ENCODE results near the gene MMP27. TPM values are rescaled to one million over a fixed set of nuclear protein-coding genes. Genes with fewer than 3 reads are reported as not detected.

MMP27 gene
- total and polyA plus RNA-seq, 4 donors = 0.05 TPM; not detected in 3

DNA sequence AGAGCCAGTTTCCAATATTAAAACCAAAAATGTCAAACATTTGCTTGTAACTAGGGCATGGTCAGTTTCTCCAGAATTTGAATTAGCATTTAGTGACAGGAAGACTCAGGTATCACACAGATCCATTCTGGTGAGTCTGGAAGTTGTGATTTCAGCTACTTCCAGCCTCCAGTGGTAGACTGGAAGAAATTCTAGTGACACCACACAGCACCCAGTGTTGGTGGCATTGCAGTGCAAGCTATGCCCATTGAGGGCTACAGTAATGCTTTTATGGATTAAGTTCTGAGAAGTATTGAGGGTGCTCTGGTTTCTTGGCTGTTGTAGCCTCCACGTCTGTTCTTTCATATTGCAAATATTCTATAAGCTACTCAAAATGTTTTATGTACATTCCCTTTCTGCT is 49.0 kb downstream of the MMP27 start:
- WGBS, 2 donors = 86 to 92% methylated on average over 1 of the region's 1 CpG
- H3K27me3 ChIP-seq (ENCODE audit: control insufficient read depth in 3 of 3, insufficient read depth in 3 of 3, low read length in 2 of 3) = no peaks in the 10 kb centered on the region
- H3K4me1 ChIP-seq (ENCODE audit: control insufficient read depth in 5 of 5, insufficient read depth in 5 of 5, low read length in 5 of 5) = no peaks in the 10 kb centered on the region
- TF ChIP-seq, protein P1, sequence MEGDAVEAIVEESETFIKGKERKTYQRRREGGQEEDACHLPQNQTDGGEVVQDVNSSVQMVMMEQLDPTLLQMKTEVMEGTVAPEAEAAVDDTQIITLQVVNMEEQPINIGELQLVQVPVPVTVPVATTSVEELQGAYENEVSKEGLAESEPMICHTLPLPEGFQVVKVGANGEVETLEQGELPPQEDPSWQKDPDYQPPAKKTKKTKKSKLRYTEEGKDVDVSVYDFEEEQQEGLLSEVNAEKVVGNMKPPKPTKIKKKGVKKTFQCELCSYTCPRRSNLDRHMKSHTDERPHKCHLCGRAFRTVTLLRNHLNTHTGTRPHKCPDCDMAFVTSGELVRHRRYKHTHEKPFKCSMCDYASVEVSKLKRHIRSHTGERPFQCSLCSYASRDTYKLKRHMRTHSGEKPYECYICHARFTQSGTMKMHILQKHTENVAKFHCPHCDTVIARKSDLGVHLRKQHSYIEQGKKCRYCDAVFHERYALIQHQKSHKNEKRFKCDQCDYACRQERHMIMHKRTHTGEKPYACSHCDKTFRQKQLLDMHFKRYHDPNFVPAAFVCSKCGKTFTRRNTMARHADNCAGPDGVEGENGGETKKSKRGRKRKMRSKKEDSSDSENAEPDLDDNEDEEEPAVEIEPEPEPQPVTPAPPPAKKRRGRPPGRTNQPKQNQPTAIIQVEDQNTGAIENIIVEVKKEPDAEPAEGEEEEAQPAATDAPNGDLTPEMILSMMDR (IDR thresholded peaks at IDR 0.05; ENCODE audit: control extremely low read depth, extremely low read depth) = no peak
- no peak overlapping the region for H3K9ac ChIP-seq (ENCODE audit: insufficient read depth in 1 of 2, low read length in 2 of 2)
- H3K27ac ChIP-seq (ENCODE audit: low read depth in 1 of 2, low read length in 1 of 2) = no peak overlapping the region
- no peak overlapping the region for H3K4me3 ChIP-seq
- peaks cover 0 to 3% (median 0%) of the 10 kb centered on the region in 4 donors for H3K9me3 ChIP-seq (ENCODE audit: control insufficient read depth in 4 of 4, insufficient read depth in 3 of 4, low read length in 3 of 4)
- ATAC-seq (ENCODE audit: insufficient read depth, low FRiP score) = no peak
- no peaks in the 10 kb centered on the region for H3K36me3 ChIP-seq (ENCODE audit: control insufficient read depth in 4 of 4, insufficient read depth in 4 of 4, low read length in 4 of 4)
- DNase-seq = no peak

DNA sequence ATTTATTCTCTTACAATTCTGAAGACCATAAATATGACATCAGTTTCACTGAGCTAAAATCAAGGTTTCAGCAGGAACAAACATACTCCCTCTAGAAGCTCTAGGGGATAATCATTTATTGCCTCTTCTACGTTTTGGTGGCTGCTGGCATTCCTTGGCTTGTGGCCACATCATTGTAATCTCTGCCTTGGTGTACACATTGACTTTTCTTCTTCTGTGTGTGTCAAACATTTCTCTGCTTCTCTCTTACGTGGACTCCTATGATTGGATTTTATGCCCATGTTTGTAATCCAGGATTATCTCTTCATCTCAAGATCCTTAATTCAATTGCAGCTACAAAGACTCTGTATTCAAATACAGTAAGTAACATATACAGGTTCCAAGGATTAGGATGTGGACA is 50.0 kb downstream of the MMP27 start:
- no peak overlapping the region for H3K27ac ChIP-seq (ENCODE audit: low read depth in 1 of 2, low read length in 1 of 2)
- H3K4me1 ChIP-seq (ENCODE audit: control insufficient read depth in 5 of 5, insufficient read depth in 5 of 5, low read length in 5 of 5) = no peaks in the 10 kb centered on the region
- no peak overlapping the region for H3K9ac ChIP-seq (ENCODE audit: insufficient read depth in 1 of 2, low read length in 2 of 2)
- no peaks in the 10 kb centered on the region for H3K36me3 ChIP-seq (ENCODE audit: control insufficient read depth in 4 of 4, insufficient read depth in 4 of 4, low read length in 4 of 4)
- 75 to 86% methylated on average over 2 of the region's 2 CpGs for WGBS, 2 donors
- H3K4me3 ChIP-seq = no peak overlapping the region
- DNase-seq = no peak
- ATAC-seq (ENCODE audit: insufficient read depth, low FRiP score) = no peak
- H3K9me3 ChIP-seq (ENCODE audit: control insufficient read depth in 4 of 4, insufficient read depth in 3 of 4, low read length in 3 of 4) = peaks cover 0 to 3% (median 0%) of the 10 kb centered on the region in 4 donors
- TF ChIP-seq, protein P1 (IDR thresholded peaks at IDR 0.05; ENCODE audit: control extremely low read depth, extremely low read depth) = no peak
- H3K27me3 ChIP-seq (ENCODE audit: control insufficient read depth in 3 of 3, insufficient read depth in 3 of 3, low read length in 2 of 3) = no peaks in the 10 kb centered on the region

DNA sequence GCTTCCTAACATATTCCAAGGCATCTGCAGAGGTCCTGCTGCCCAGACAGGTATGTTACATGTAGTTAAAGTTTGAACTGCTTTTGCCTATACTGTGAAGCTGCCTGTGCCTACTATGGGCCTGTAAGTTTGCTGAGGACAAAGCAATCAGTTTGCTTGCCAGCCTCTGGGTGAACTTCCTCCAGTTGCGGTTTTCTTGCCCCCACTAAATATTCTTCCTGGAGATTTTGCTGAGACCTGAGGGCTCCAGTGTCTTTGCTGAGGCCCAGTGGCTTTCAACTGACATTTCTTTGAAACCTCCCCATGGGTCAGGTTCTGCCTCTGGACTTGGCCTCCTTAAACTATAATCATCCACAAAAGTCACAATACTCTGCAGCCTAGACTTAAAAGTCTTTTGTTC is 50.8 kb downstream of the MMP27 start:
- TF ChIP-seq, protein P1 (IDR thresholded peaks at IDR 0.05; ENCODE audit: control extremely low read depth, extremely low read depth) = no peak
- 87% methylated on average over 1 of the region's 1 CpG for WGBS, 2 donors
- no peaks in the 10 kb centered on the region for H3K27me3 ChIP-seq (ENCODE audit: control insufficient read depth in 3 of 3, insufficient read depth in 3 of 3, low read length in 2 of 3)
- no peaks in the 10 kb centered on the region for H3K36me3 ChIP-seq (ENCODE audit: control insufficient read depth in 4 of 4, insufficient read depth in 4 of 4, low read length in 4 of 4)
- H3K9me3 ChIP-seq (ENCODE audit: control insufficient read depth in 4 of 4, insufficient read depth in 3 of 4, low read length in 3 of 4) = peaks cover 0 to 3% (median 0%) of the 10 kb centered on the region in 4 donors
- no peak overlapping the region for H3K27ac ChIP-seq (ENCODE audit: low read depth in 1 of 2, low read length in 1 of 2)
- no peak for DNase-seq
- no peak for ATAC-seq (ENCODE audit: insufficient read depth, low FRiP score)
- no peak overlapping the region for H3K9ac ChIP-seq (ENCODE audit: insufficient read depth in 1 of 2, low read length in 2 of 2)
- H3K4me1 ChIP-seq (ENCODE audit: control insufficient read depth in 5 of 5, insufficient read depth in 5 of 5, low read length in 5 of 5) = no peaks in the 10 kb centered on the region
- H3K4me3 ChIP-seq = no peak overlapping the region

DNA sequence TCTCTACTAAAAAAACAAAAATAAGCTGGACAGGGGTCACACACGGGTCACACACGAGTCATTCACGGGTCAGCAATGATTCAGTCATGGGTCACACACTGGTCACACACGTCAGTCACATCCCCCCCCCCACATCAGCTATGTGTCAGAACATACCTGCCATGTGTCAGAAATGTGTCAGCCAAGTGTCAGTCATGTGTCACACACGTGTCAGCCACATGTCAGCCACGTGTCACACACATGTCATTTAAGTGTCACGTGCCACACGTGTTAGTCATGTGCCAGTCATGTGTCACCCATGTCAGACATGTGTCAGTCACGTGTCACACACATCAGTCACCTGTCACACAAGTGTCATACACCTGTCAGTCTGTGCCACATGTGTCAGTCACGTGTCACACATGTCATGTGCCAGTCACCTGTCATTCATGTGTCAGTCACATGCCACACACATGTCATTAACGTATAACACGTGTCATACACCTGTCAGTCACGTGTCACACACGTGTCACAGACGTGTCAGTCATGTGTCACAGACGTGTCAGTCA is 51.8 kb downstream of the MMP27 start:
- peaks cover 0 to 3% (median 0%) of the 10 kb centered on the region in 4 donors for H3K9me3 ChIP-seq (ENCODE audit: control insufficient read depth in 4 of 4, insufficient read depth in 3 of 4, low read length in 3 of 4)

More for the DNA sequence above, 51.8 kb downstream of the MMP27 start:
- Histone ChIP-seq H3K4me1 (ENCODE audit: control insufficient read depth in 5 of 5, insufficient read depth in 5 of 5, low read length in 5 of 5) (no peaks in the 10 kb centered on the region), H3K27me3 (ENCODE audit: control insufficient read depth in 3 of 3, insufficient read depth in 3 of 3, low read length in 2 of 3) (no peaks in the 10 kb centered on the region), H3K9ac (ENCODE audit: insufficient read depth in 1 of 2, low read length in 2 of 2) (no peak overlapping the region), H3K36me3 (ENCODE audit: control insufficient read depth in 4 of 4, insufficient read depth in 4 of 4, low read length in 4 of 4) (no peaks in the 10 kb centered on the region), H3K4me3 (no peak overlapping the region), H3K27ac (ENCODE audit: low read depth in 1 of 2, low read length in 1 of 2) (no peak overlapping the region)
- 94% methylated on average over 16 of the region's 16 CpGs for WGBS, 2 donors
- TF ChIP-seq, protein P1 (IDR thresholded peaks at IDR 0.05; ENCODE audit: control extremely low read depth, extremely low read depth) = no peak
- DNase-seq (peak in 1 of 3 donors; percentile 4), ATAC-seq (ENCODE audit: insufficient read depth, low FRiP score) (no peak)

Data from lung (tissue), 12 donors.